ENCODE measurements around the gene ZSCAN30.

The ZSCAN30 gene

GRCh38 chr18:35328868-35329267, 38.8 kb upstream of the ZSCAN30 start:
- TF ChIP-seq CTCF (IDR thresholded peaks at IDR 0.05; ENCODE audit: low read depth, low read length, missing control alignments), result no peak
- no peak overlapping the region for H3K4me3 ChIP-seq (replicated peaks; ENCODE audit: low read depth, low read length)
- DNase-seq (ENCODE audit: extremely low read depth, low read depth), result no peak

GRCh38 chr18:35326695-35327387, 36.8 kb upstream of the ZSCAN30 start:
- TF ChIP-seq CTCF (IDR thresholded peaks at IDR 0.05; ENCODE audit: low read depth, low read length, missing control alignments), result no peak
- H3K4me3 ChIP-seq (replicated peaks; ENCODE audit: low read depth, low read length), result no peak overlapping the region
- no peak for DNase-seq (ENCODE audit: extremely low read depth, low read depth)

GRCh38 chr18:35324926-35325655, 35.1 kb upstream of the ZSCAN30 start:
- TF ChIP-seq CTCF (IDR thresholded peaks at IDR 0.05; ENCODE audit: low read depth, low read length, missing control alignments), result no peak
- no peak for DNase-seq (ENCODE audit: extremely low read depth, low read depth)
- no peak overlapping the region for H3K4me3 ChIP-seq (replicated peaks; ENCODE audit: low read depth, low read length)

- H3K4me3 ChIP-seq (replicated peaks; ENCODE audit: low read depth, low read length), result no peak overlapping the region
- no peak for DNase-seq (ENCODE audit: extremely low read depth, low read depth)
- TF ChIP-seq CTCF (IDR thresholded peaks at IDR 0.05; ENCODE audit: low read depth, low read length, missing control alignments), result no peak
These were observed 32.7 kb upstream of the ZSCAN30 start for GRCh38 chr18:35322486-35323458.

- no peak for TF ChIP-seq CTCF (IDR thresholded peaks at IDR 0.05; ENCODE audit: low read depth, low read length, missing control alignments)
- H3K4me3 ChIP-seq (replicated peaks; ENCODE audit: low read depth, low read length), result no peak overlapping the region
- no peak for DNase-seq (ENCODE audit: extremely low read depth, low read depth)
These were observed 21.5 kb upstream of the ZSCAN30 start for GRCh38 chr18:35311496-35311895.

GRCh38 chr18:35306588-35307250, 16.7 kb upstream of the ZSCAN30 start:
- H3K4me3 ChIP-seq (replicated peaks; ENCODE audit: low read depth, low read length), result no peak overlapping the region
- TF ChIP-seq CTCF (IDR thresholded peaks at IDR 0.05; ENCODE audit: low read depth, low read length, missing control alignments), result no peak
- no peak for DNase-seq (ENCODE audit: extremely low read depth, low read depth)

Data from HFF-Myc (cell line).